ENCODE data around the gene NOP16.

DNA sequence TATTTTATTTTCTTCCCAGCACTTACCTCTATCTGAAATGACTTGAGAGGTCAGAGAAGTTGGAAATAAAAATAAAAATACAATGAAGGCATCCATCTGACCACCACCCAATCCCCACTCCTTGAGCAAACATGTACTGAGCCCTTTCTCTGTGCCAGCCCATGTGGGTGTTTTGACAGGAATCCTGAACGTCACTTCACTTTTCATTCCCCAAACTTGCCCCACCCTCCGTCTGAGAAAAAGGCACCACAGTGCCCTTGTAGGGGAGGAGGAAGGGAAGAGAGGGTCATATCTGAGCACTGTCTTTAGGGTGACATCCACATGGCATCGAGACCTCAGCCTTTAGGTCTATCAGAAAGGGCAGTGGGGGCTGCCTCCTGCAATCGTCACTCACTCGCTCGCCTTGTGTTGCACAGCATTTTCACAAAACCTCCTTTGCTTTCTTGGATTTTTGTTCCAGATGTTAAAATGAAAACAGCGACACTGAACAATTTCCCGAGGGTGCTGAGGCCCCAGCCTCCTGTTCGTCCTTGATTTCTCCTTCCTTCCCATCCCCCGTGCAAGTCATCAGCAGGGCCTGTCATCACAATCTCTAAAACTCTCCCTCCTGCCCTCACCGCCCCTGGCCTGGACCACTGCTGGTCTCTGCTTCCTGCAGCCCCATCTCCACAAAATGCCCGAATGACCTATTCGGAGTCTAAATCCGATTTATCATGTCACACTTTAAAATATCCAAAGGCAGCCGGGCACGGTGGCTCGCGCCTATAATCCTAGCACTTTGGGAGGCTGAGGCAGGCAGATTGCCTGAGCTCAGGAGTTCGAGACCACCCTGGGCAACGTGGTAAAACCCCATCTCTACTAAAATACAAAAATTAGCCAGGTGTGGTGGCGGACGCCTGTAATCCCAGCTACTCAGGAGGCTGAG is 13.1 kb upstream of the NOP16 start:
- TF ChIP-seq EZH2phosphoT487 (IDR thresholded peaks at IDR 0.05; ENCODE audit: insufficient read depth, low read depth) (no peak), EZH2 (IDR thresholded peaks at IDR 0.05; ENCODE audit: insufficient read depth, poor library complexity, severe bottlenecking) (no peak)

Measured in GM23248 (cell line).